ENCODE results near the gene EIF2D. TPM values are rescaled to one million over a fixed set of nuclear protein-coding genes. Genes with fewer than 3 reads are reported as not detected.

The EIF2D gene
- total and polyA plus RNA-seq, 2 experiments from 2014 or later = 45.7 to 67.2 TPM

DNA sequence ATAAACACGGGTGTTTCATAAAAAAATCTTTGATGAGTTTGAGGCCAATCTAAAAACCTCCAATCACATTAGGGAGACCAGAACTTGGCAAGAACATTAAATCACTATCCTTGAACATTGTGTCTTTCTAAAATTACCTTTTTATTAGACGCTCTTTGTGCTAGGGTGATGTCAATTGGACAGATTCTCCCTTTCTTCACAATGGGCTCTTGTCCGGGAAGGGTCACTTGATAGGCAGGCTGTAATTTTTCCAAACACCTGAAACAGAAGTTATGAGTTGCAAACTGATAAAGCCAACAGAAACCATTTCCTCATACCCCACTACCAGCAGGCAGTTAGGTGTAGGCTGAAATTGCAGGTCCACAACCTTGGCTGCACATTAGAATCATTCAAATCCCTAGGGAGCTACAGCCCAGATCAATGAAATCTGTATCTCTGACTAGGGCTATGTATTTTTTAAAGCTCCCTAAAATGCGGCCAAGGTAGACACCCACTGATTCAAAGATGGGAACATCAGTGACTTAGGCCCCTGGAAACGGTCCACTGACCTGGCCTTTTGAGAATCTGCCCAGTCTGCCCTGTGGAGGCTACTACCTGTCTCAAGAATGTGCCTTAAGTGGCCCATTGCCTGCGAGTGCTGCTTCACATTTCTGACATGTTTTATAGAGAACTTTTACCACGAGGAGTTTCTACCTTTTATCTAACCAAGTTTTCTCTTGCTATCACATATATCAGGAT lies 16.5 kb downstream of the EIF2D start:
- Histone ChIP-seq H3K4me1 (ENCODE audit: low read depth) (no peaks in the 10 kb centered on the region), H3K36me3 (peaks cover 52% of the 10 kb centered on the region), H3K4me3 (no peak overlapping the region), H3K9me3 (ENCODE audit: low read depth) (no peaks in the 10 kb centered on the region), H3K27me3 (no peaks in the 10 kb centered on the region), H3K27ac (no peak overlapping the region)
- no peak for DNase-seq (ENCODE audit: low read depth in 1 of 2, low spot score in 1 of 2)
- TF ChIP-seq CTCF (IDR thresholded peaks at IDR 0.05; ENCODE audit: low read depth, low read length) = no peak

- Histone ChIP-seq H3K4me1 (ENCODE audit: low read depth) (no peaks in the 10 kb centered on the region), H3K9me3 (ENCODE audit: low read depth) (no peaks in the 10 kb centered on the region), H3K36me3 (peaks cover 52% of the 10 kb centered on the region), H3K27ac (no peak overlapping the region), H3K4me3 (no peak overlapping the region), H3K27me3 (no peaks in the 10 kb centered on the region)
- TF ChIP-seq CTCF (IDR thresholded peaks at IDR 0.05; ENCODE audit: low read depth, low read length) = no peak
- no peak for DNase-seq (ENCODE audit: low read depth in 1 of 2, low spot score in 1 of 2)
These were observed 18.8 kb downstream of the EIF2D start for GRCh38 chr1:206593351-206593925.

DNA sequence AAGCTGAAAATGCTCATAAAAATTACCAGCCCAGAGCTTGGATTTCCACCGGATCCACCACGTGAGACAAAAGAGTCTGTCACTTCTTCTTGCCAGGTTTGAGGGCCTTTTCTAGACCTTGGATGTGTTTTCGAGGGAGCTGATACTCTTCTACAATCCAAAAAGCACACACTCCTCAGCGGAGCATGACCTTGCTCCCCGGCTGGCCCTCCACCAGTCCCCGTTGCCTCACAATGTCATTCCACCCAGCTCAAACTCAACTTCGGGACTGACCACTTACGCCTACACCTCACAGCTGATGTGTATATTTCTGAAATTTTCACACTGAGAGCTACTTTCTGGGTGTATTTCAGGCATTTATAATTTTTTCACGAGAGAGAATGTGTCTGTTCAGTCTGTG lies 20.6 kb downstream of the EIF2D start:
- Histone ChIP-seq H3K4me3 (no peak overlapping the region), H3K36me3 (peaks cover 55% of the 10 kb centered on the region), H3K9me3 (ENCODE audit: low read depth) (no peaks in the 10 kb centered on the region)

GRCh38 chr1:206591226-206591625 lies 21.0 kb downstream of the EIF2D start:
- no peak overlapping the region for H3K4me3 ChIP-seq
- no peak overlapping the region for H3K27ac ChIP-seq
- H3K4me1 ChIP-seq (ENCODE audit: low read depth) = no peaks in the 10 kb centered on the region
- H3K9me3 ChIP-seq (ENCODE audit: low read depth) = no peaks in the 10 kb centered on the region
- H3K36me3 ChIP-seq = peaks cover 53% of the 10 kb centered on the region
- TF ChIP-seq CTCF (IDR thresholded peaks at IDR 0.05; ENCODE audit: low read depth, low read length) = no peak
- DNase-seq (ENCODE audit: low read depth in 1 of 2, low spot score in 1 of 2) = peak in 1 of 2 donors; percentile 35
- no peaks in the 10 kb centered on the region for H3K27me3 ChIP-seq

More for the DNA sequence above, 20.6 kb downstream of the EIF2D start:
- no peak for DNase-seq (ENCODE audit: low read depth in 1 of 2, low spot score in 1 of 2)
- no peak for TF ChIP-seq CTCF (IDR thresholded peaks at IDR 0.05; ENCODE audit: low read depth, low read length)
- Histone ChIP-seq H3K27ac (no peak overlapping the region), H3K4me1 (ENCODE audit: low read depth) (no peaks in the 10 kb centered on the region), H3K27me3 (no peaks in the 10 kb centered on the region)

GRCh38 chr1:206590025-206590758 lies 22.1 kb downstream of the EIF2D start:
- no peaks in the 10 kb centered on the region for H3K4me1 ChIP-seq (ENCODE audit: low read depth)
- peak in 1 of 2 donors; percentile 34 for DNase-seq (ENCODE audit: low read depth in 1 of 2, low spot score in 1 of 2)
- TF ChIP-seq CTCF (IDR thresholded peaks at IDR 0.05; ENCODE audit: low read depth, low read length) = peak; percentile 46

More at GRCh38 chr1:206590025-206590758, 22.1 kb downstream of the EIF2D start:
- Histone ChIP-seq H3K27ac (peak overlapping the region; percentile 45), H3K27me3 (no peaks in the 10 kb centered on the region), H3K9me3 (ENCODE audit: low read depth) (no peaks in the 10 kb centered on the region), H3K4me3 (no peak overlapping the region), H3K36me3 (peaks cover 54% of the 10 kb centered on the region)

Measured in cardiac muscle cell (in vitro differentiated cells and primary cell).